GM12878 (cell line): Measurements from ENCODE around the gene PCSK2. TPM values are rescaled to one million over a fixed set of nuclear protein-coding genes. Genes with fewer than 3 reads are reported as not detected.
A peak's percentile ranks its signal among the peaks of the same experiment; 100 is the strongest.

Experiments
- ATAC-seq: fragments of 200-7000 bp; cut with Tn5 transposase; 3 replicates; pipeline ENCODE4 v1.9.1; 2020; ENCODE audit warnings: mild to moderate bottlenecking, moderate library complexity
- BruUV-seq: library from RNA; stranded (reverse); fragments of 400-500 nt; replicated peaks from 2 replicates; lab custom pipeline; 2021; lab: Mats Ljungman, UMichigan
- CTCF ChIA-PET: fragments of 300-600 bp; sonication (Branson Sonifier 250); formaldehyde crosslinking; extraction: SDS; loops from one replicate; lab custom pipeline; 2021; ENCODE audit warnings: inconsistent platforms; lab: Yijun Ruan, JAX
- POLR2A ChIA-PET: fragments of 350-600 bp; formaldehyde crosslinking; extraction: SDS; loops from one replicate; lab custom pipeline; 2021; ENCODE audit warnings: inconsistent platforms; lab: Charles Lee
- RAD21 ChIA-PET: fragments of 300-600 bp; sonication (Branson Sonifier 250); formaldehyde crosslinking; loops from one replicate; lab custom pipeline; 2023; ENCODE audit warnings: antibody characterized with exemption; ENCODE audit not compliant: unreplicated experiment; lab: Charles Lee
- SMC1A ChIA-PET: fragments of 300-600 bp; sonication (Branson Sonifier 250); formaldehyde crosslinking; loops from one replicate; lab custom pipeline; 2023; ENCODE audit not compliant: unreplicated experiment, uncharacterized antibody; lab: Charles Lee
- DNase-seq: peaks from one replicate; pipeline ENCODE4 v3.0.0-alpha.2; 2011; ENCODE audit warnings: low read depth, low spot score
- FAIRE-seq: peaks from 3 replicates; lab custom pipeline; 2011; peaks lifted over from hg19 to GRCh38; lab: Jason Lieb, UNC
- H2AFZ ChIP-seq: 2 replicates; pipeline ENCODE4 v1.6.0; 2011; ENCODE audit warnings: low read depth, low read length, control low read depth; ENCODE audit not compliant: control insufficient read depth
- H3K27ac ChIP-seq: 2 replicates; pipeline ENCODE4 v1.5.1; 2011; ENCODE audit warnings: control low read depth; ENCODE audit not compliant: control insufficient read depth, insufficient read depth
- H3K27me3 ChIP-seq, 2 experiments: replicated peaks in 1 of 2; 2 replicates each; pipeline versions ENCODE4 v1.6.0 to v1.6.1; 2011; ENCODE audit warnings: low read length in 1 of 2; ENCODE audit not compliant: control insufficient read depth in 2 of 2, insufficient read depth in 2 of 2
- H3K36me3 ChIP-seq, 2 experiments: 2 replicates each; pipeline ENCODE4 v1.5.1; 2011; ENCODE audit warnings: low read length in 1 of 2; ENCODE audit not compliant: control insufficient read depth in 2 of 2, insufficient read depth in 2 of 2
- H3K4me1 ChIP-seq: 2 replicates; pipeline ENCODE4 v1.6.1; 2011; ENCODE audit warnings: mild to moderate bottlenecking, low read length, moderate library complexity, mixed read lengths; ENCODE audit not compliant: control insufficient read depth, insufficient read depth
- H3K4me2 ChIP-seq: 2 replicates; pipeline ENCODE4 v1.6.0; 2011; ENCODE audit warnings: control low read depth; ENCODE audit not compliant: control insufficient read depth, insufficient read depth
- H3K4me3 ChIP-seq: fragments of 200-600 bp; sonication (generic); 2 replicates; pipeline ENCODE4 v1.5.1; 2016
- H3K79me2 ChIP-seq: 2 replicates; pipeline ENCODE4 v1.6.0; 2011; ENCODE audit warnings: low read length; ENCODE audit not compliant: control insufficient read depth, insufficient read depth
- H3K9ac ChIP-seq: 2 replicates; pipeline ENCODE4 v1.8.0; 2011; ENCODE audit warnings: low read length, control low read depth, mixed read lengths; ENCODE audit not compliant: control insufficient read depth, insufficient read depth
- H3K9me3 ChIP-seq: replicated peaks from 3 replicates; pipeline ENCODE4 v1.5.1; 2011; ENCODE audit warnings: mild to moderate bottlenecking, low read length; ENCODE audit not compliant: control insufficient read depth, insufficient read depth
- H4K20me1 ChIP-seq: 2 replicates; pipeline ENCODE4 v1.6.0; 2011; ENCODE audit not compliant: control insufficient read depth, insufficient read depth
- DPF2 ChIP-seq: fragments of 450-650 bp; IDR thresholded peaks from 2 replicates; pipeline ENCODE4 v1.6.1; 2017; ENCODE audit warnings: mild to moderate bottlenecking
- JUNB ChIP-seq: IDR thresholded peaks from 2 replicates; pipeline ENCODE4 v1.6.1; 2016; ENCODE audit warnings: antibody characterized with exemption, mild to moderate bottlenecking
- PAX5 ChIP-seq: IDR thresholded peaks from 2 replicates; pipeline ENCODE4 v1.6.1; 2011; ENCODE audit warnings: low read depth, low read length, borderline replicate concordance
- WGBS: methylation state at CpG from one replicate; pipeline ENCODE4 v1.1.6; 2016; ENCODE audit warnings: low lambda C conversion rate; ENCODE audit not compliant: insufficient replicate concordance, insufficient coverage; ENCODE audit errors: missing lambda C conversion rate; 5-methylcytosine and 5-hydroxymethylcytosine counted together
- in situ Hi-C: fragments of 300-500 bp; cut with MboI; formaldehyde crosslinking; loops from 9 replicates; pipeline ENCODE4 v1.14.3; 2018; ENCODE audit warnings: mixed read lengths
- intact Hi-C: fragments of 100-400 bp; cut with micrococcal nuclease; formaldehyde crosslinking; loops from one replicate; pipeline ENCODE4 v1.14.2; 2022; ENCODE audit not compliant: unreplicated experiment
- polyA plus RNA-seq, 11 experiments: library from polyadenylated mRNA; depleted of rRNA in 4 of 11; unstranded in 6 of 11; stranded (reverse) in 5 of 11; fragments of >200 nt; fragmentation: Nextera tagmentation in 4 of 11; fragmentation: Illumina TruSeq in 1 of 11; extraction: Ambion mirVana in 4 of 11; extraction: Trizol in 1 of 11; gene quantifications; 1 replicate in 1 of 11; 2 replicates in 10 of 11; pipeline versions ENCODE4 v1.2.1 to v1.2.3, GENCODE V29; 2011 to 2016; ENCODE audit warnings: inconsistent platforms in 2 of 11, missing spikeins in 2 of 11, low read depth in 1 of 11
- total RNA-seq, 4 experiments: library from RNA; depleted of rRNA in 3 of 4; stranded (reverse); fragments of >200 nt in 3 of 4; fragmentation: Illumina TruSeq in 1 of 4; extraction: Trizol in 1 of 4; gene quantifications; 2 replicates each; pipeline versions ENCODE4 v1.2.1 to v1.2.3, GENCODE V29; 2013 to 2021

Gene PCSK2
- total and polyA plus RNA-seq, 10 of the 15 experiments (the other 5 are each of a cell fraction or from before 2014, with no cell fraction given), result not detected

GRCh38 chr20:17376031-17376430 lies 149.2 kb downstream of the PCSK2 start:
- no peak overlapping the region for H3K4me2 ChIP-seq
- SMC1A ChIA-PET, result no interaction called here
- no peak for TF ChIP-seq JUNB
- TF ChIP-seq DPF2, result no peak
- POLR2A ChIA-PET, result no interaction called here
- no TSS peak for BruUV-seq
- in situ Hi-C loops, result no loop called here
- RAD21 ChIA-PET, result no interaction called here
- no peak for ATAC-seq
- no peaks in the 10 kb centered on the region for H3K9me3 ChIP-seq
- no peak overlapping the region for H3K27ac ChIP-seq
- FAIRE-seq, result no peak
- no peaks in the 10 kb centered on the region for H3K4me1 ChIP-seq
- no peak overlapping the region for H3K4me3 ChIP-seq
- no peak for DNase-seq
- H3K79me2 ChIP-seq, result no peaks in the 10 kb centered on the region
- no peak overlapping the region for H3K9ac ChIP-seq
- H3K27me3 ChIP-seq, result no peaks in the 10 kb centered on the region; a peak in 1 of 4 replicates
- CTCF ChIA-PET, result interaction anchor here (1.0 kb wide), 2 partner anchors 9 to 18 kb away, joined by 3 read pairs; no protein-coding TSS in a partner anchor
- no peak overlapping the region for H2AFZ ChIP-seq
- H3K36me3 ChIP-seq, result no peaks in the 10 kb centered on the region
- intact Hi-C loops, result no loop called here
- no peaks in the 10 kb centered on the region for H4K20me1 ChIP-seq
- WGBS, result 37% methylated on average over 5 of the region's 5 CpGs

- no peak overlapping the region for H2AFZ ChIP-seq
- no peaks in the 10 kb centered on the region for H3K9me3 ChIP-seq
- RAD21 ChIA-PET, result no interaction called here
- WGBS, result 4% methylated on average over 3 of the region's 3 CpGs
- H3K27me3 ChIP-seq, result no peaks in the 10 kb centered on the region; a peak in 1 of 4 replicates
- intact Hi-C loops (no loop called here), in situ Hi-C loops (no loop called here)
- no peaks in the 10 kb centered on the region for H4K20me1 ChIP-seq
- H3K4me3 ChIP-seq, result no peak overlapping the region
- no peaks in the 10 kb centered on the region for H3K4me1 ChIP-seq
- CTCF ChIA-PET, result interaction anchor here (0.6 kb wide), 1 partner anchor 55 kb away, joined by 3 read pairs; no protein-coding TSS in a partner anchor
- BruUV-seq, result no TSS peak
- ATAC-seq (peak; percentile 30; the same call in 2 of the 3 replicates), DNase-seq (no peak), FAIRE-seq (no peak)
- H3K27ac ChIP-seq, result no peak overlapping the region
- POLR2A ChIA-PET, result no interaction called here
- H3K36me3 ChIP-seq, result no peaks in the 10 kb centered on the region
- H3K79me2 ChIP-seq, result no peaks in the 10 kb centered on the region
- no peak overlapping the region for H3K9ac ChIP-seq
- SMC1A ChIA-PET, result no interaction called here
- H3K4me2 ChIP-seq, result no peak overlapping the region
- no peak for TF ChIP-seq PAX5
Measured at GRCh38 chr20:17377231-17377630, 150.4 kb downstream of the PCSK2 start.
